BE2C (cell line): Measurements from ENCODE around the gene RAD23B.

ENCODE experiments used
- DNase-seq: peaks from one replicate; pipeline ENCODE4 v3.0.0-alpha.2; 2020
- H3K27me3 ChIP-seq: fragments of 250-450 bp; sonication (Bioruptor Pico); 2 replicates; pipeline ENCODE4 v1.5.1; 2020; ENCODE audit warnings: mild to moderate bottlenecking
- H3K36me3 ChIP-seq: fragments of 250-450 bp; sonication (Bioruptor Pico); 2 replicates; pipeline ENCODE4 v1.5.1; 2020; ENCODE audit warnings: mild to moderate bottlenecking
- H3K4me1 ChIP-seq: fragments of 250-450 bp; sonication (Bioruptor Pico); 2 replicates; pipeline ENCODE4 v1.5.1; 2020
- H3K4me3 ChIP-seq: 2 replicates; pipeline ENCODE4 v1.5.1; 2011; ENCODE audit warnings: low read depth, low read length
- H3K9me3 ChIP-seq: fragments of 250-450 bp; sonication (Bioruptor Pico); 2 replicates; pipeline ENCODE4 v1.5.1; 2020
- CTCF ChIP-seq: IDR thresholded peaks from 2 replicates; pipeline ENCODE4 v1.5.1; 2012; ENCODE audit warnings: mild to moderate bottlenecking, low read depth, low read length

The RAD23B gene

GRCh38 chr9:107314763-107315162 lies 31.7 kb downstream of the RAD23B start:
- no peaks in the 10 kb centered on the region for H3K9me3 ChIP-seq
- H3K4me3 ChIP-seq = no peak overlapping the region
- DNase-seq = no peak
- TF ChIP-seq CTCF = no peak
- H3K36me3 ChIP-seq = peaks cover 86% of the 10 kb centered on the region
- no peaks in the 10 kb centered on the region for H3K27me3 ChIP-seq
- 0 out of 2 replicates have a peak, but pooled peaks cover 4% of the 10 kb centered on the region for H3K4me1 ChIP-seq

- Histone ChIP-seq H3K9me3 (no peaks in the 10 kb centered on the region), H3K4me1 (0 out of 2 replicates have a peak, but pooled peaks cover 4% of the 10 kb centered on the region), H3K4me3 (no peak overlapping the region), H3K36me3 (peaks cover 86% of the 10 kb centered on the region), H3K27me3 (no peaks in the 10 kb centered on the region)
- DNase-seq = no peak
- no peak for TF ChIP-seq CTCF
These were observed 33.9 kb downstream of the RAD23B start for GRCh38 chr9:107316795-107317661.

- Histone ChIP-seq H3K4me3 (no peak overlapping the region), H3K9me3 (no peaks in the 10 kb centered on the region), H3K27me3 (no peaks in the 10 kb centered on the region), H3K4me1 (0 out of 2 replicates have a peak, but pooled peaks cover 4% of the 10 kb centered on the region), H3K36me3 (peaks cover 89% of the 10 kb centered on the region)
- DNase-seq = no peak
- TF ChIP-seq CTCF = no peak
These were observed 39.6 kb downstream of the RAD23B start for GRCh38 chr9:107322643-107323042.

GRCh38 chr9:107323836-107324585 lies 40.9 kb downstream of the RAD23B start:
- Histone ChIP-seq H3K36me3 (peaks cover 90% of the 10 kb centered on the region), H3K4me1 (0 out of 2 replicates have a peak, but pooled peaks cover 4% of the 10 kb centered on the region), H3K4me3 (no peak overlapping the region), H3K27me3 (no peaks in the 10 kb centered on the region), H3K9me3 (no peaks in the 10 kb centered on the region)
- TF ChIP-seq CTCF = no peak
- DNase-seq = no peak

- Histone ChIP-seq H3K27me3 (no peaks in the 10 kb centered on the region), H3K4me3 (no peak overlapping the region), H3K9me3 (no peaks in the 10 kb centered on the region), H3K36me3 (peaks cover 93% of the 10 kb centered on the region), H3K4me1 (no peaks in the 10 kb centered on the region)
- TF ChIP-seq CTCF = no peak
- DNase-seq = no peak
These were observed 42.8 kb downstream of the RAD23B start for GRCh38 chr9:107325842-107326241.
